Measurements from ENCODE around the gene RTEL1.

- TF ChIP-seq REST (IDR thresholded peaks at IDR 0.05; ENCODE audit: low read depth, low read length) (no peak), CTCF (IDR thresholded peaks at IDR 0.05) (no peak), POLR2AphosphoS5 (IDR thresholded peaks at IDR 0.05; ENCODE audit: low read depth, low read length) (no peak), SMC3 (IDR thresholded peaks at IDR 0.05; ENCODE audit: low read depth, low read length) (no peak), TEAD4 (IDR thresholded peaks at IDR 0.05; ENCODE audit: borderline replicate concordance, insufficient read depth) (no peak), ZBTB33 (IDR thresholded peaks at IDR 0.05; ENCODE audit: borderline replicate concordance, low read depth) (no peak), IRF3 (IDR thresholded peaks at IDR 0.05; ENCODE audit: low read depth, low read length) (no peak), FOSL2 (IDR thresholded peaks at IDR 0.05; ENCODE audit: borderline replicate concordance, low read depth) (no peak), SIN3A (IDR thresholded peaks at IDR 0.05; ENCODE audit: borderline replicate concordance, low read depth, low read length) (no peak)
These were observed 32.1 kb downstream of the RTEL1 start for GRCh38 chr20:63690003-63690897.

Measured in SK-N-SH (cell line).